Fibroblast of mammary gland (primary cell): ENCODE measurements around the gene CCDC92B.

Experiments
- DNase-seq: peaks from one replicate; pipeline ENCODE4 v3.0.0-alpha.2; 2010; ENCODE audit warnings: low read depth
- H3K4me3 ChIP-seq: 2 replicates; pipeline ENCODE4 v1.5.1; 2011; ENCODE audit warnings: low read depth, mild to moderate bottlenecking, low read length, moderate library complexity; ENCODE audit not compliant: control insufficient read depth
- TF ChIP-seq, protein P1 (sequence below): conservative IDR thresholded peaks from 2 replicates; pipeline ENCODE4 v1.5.1; 2011; ENCODE audit warnings: low read depth, low read length, inconsistent platforms; ENCODE audit not compliant: control insufficient read depth, insufficient read depth

CCDC92B gene

DNA sequence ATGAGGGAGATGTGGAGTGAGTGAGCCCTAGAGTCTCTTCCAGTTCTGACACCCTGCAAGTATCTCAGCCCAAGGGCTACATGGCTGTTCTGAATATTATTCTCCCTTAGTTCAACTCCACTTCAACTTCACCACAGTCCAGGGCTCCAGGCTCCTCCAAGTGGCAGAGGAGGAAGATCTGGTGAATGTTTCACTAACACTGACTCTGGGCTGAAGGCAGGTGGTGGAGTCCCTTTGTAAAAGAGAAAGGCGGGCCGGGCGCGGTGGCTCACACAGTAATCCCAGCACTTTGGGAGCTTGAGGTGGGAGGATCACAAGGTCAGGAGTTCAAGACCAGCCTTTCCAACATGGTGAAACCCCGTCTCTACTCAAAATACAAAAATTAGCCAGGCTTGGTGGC lies 13.6 kb downstream of the CCDC92B start:
- TF ChIP-seq, protein P1, sequence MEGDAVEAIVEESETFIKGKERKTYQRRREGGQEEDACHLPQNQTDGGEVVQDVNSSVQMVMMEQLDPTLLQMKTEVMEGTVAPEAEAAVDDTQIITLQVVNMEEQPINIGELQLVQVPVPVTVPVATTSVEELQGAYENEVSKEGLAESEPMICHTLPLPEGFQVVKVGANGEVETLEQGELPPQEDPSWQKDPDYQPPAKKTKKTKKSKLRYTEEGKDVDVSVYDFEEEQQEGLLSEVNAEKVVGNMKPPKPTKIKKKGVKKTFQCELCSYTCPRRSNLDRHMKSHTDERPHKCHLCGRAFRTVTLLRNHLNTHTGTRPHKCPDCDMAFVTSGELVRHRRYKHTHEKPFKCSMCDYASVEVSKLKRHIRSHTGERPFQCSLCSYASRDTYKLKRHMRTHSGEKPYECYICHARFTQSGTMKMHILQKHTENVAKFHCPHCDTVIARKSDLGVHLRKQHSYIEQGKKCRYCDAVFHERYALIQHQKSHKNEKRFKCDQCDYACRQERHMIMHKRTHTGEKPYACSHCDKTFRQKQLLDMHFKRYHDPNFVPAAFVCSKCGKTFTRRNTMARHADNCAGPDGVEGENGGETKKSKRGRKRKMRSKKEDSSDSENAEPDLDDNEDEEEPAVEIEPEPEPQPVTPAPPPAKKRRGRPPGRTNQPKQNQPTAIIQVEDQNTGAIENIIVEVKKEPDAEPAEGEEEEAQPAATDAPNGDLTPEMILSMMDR = no peak
- H3K4me3 ChIP-seq = no peak overlapping the region
- DNase-seq = no peak

DNA sequence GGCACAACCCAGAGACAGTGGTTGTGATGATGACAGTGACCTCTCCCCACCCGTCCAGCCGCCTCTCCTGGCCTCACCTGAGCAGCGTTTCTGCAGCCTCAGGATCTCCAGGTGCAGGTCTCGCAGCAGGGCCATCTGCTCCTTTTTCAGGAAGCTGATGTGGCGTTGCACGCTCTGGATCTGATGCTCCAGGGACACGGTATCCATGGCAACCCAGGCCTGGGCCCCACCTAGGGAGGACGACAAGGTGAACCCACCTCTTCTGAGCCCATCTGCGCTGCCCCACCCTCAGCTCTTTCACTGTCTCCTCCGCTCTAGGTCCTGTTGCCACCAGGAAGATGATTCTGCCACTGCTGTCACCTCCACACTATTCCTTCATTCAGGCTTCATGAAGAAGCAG lies 14.5 kb downstream of the CCDC92B start:
- H3K4me3 ChIP-seq = no peak overlapping the region
- TF ChIP-seq, protein P1 = no peak
- no peak for DNase-seq

DNA sequence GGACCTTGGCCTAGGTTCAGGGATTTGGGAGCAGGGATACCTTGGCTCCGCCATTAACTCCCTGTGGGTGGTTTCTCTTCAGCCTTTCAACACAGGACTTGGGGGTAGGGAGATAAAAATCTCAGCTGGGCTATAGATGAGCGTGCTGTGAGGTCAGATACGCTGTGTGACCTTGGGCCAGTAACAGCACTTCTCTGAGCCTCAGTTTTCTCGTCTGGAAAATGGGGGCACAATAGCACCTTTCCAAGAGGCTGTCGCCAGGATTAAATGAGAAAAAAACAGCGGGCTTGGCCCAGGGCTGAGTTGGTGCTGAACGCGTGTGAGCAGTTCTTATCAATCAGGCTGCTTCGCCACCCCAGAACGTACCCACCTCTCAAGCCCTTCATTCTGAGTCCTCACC lies 17.6 kb downstream of the CCDC92B start:
- DNase-seq = no peak
- H3K4me3 ChIP-seq = no peak overlapping the region
- TF ChIP-seq, protein P1 = no peak

DNA sequence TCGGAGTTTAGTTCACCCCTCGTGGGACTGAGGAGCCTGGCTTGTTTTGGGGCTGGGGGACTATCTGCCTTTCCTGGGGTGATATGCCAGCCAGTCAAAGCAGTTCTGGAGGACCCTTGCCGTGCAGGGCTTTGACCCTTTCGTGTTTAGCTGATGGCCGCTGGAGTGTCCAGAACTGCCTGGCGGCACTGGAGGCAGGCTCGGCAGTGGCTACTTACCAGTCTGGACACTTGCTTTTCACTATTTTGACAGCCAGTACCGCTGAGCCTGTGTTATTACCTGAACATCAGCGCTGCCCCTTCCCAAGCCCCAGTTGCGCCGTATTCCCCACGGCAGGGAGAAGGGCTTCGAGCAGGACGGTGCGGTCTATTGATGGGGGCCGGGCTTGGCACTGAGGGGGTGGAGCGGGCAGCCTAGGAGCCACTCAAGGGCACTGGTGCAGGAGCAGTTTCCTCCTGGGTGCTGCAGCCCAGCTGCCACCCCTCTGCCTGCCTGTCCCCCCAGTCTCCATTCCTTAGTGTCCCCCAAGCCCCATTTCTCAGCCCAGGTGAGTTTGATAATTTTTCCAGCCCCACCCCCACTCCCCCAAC lies 18.6 kb downstream of the CCDC92B start:
- no peak overlapping the region for H3K4me3 ChIP-seq
- TF ChIP-seq, protein P1 = no peak
- DNase-seq = no peak

DNA sequence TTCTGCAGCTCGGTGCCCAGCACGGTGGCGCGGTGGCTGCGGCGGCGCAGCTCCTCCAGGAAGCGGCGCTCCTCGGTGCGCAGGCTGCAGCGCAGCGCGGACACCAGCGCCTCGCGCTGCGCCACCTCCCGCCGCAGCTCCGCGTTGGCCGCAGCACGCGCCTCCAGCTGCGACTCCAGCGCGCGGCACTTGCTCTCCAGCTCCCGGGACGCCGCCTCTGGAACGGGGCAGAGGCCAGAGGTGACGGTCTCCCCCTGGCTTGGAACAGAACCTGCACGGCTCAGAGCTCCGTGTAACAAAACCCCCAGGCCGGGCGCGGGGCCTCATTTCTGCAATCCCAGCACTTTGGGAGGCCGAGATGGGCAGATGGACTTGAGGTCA lies 24.7 kb downstream of the CCDC92B start:
- no peak overlapping the region for H3K4me3 ChIP-seq
- TF ChIP-seq, protein P1 = no peak
- peak; percentile 37 for DNase-seq

DNA sequence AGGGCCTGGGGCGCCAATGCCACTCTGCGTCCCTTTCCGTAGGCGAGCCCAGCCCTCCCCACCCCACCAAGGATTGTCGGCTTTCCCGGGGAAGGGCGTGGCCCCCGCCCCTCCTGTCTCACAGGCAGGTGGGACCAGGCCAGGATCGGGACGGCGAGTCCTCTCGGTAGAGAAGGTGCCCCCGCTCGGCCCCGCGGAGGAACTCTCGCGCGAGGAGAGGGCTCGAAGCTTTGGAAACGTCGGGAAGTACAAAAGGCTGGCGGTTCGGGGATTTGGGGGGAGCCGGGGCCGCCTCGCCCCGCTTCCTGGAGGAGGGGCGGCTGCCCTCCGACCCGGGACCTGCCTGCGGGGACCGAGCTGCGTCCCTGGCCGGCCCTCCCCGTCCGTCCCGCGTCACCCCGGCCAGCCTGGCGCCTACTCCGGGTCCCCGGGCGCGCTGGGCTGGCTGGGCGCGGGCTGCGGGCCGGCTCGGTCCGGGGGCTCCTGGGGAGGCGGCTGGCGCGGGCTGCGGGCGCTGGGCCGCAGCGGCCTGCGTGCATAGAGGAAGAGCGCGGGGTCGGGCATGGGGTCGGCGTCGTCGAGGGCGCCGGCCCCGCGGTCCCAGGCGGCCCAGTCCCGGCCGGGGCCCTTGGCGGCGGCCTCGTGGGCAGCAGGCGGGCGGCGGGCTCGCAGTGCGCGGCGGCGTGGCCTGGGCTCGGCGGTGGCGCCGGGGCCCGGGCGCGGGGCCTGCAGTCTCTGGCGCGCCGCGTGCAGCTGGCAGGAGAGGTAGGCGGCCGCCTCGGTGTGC lies 25.3 kb downstream of the CCDC92B start:
- TF ChIP-seq, protein P1 = no peak
- DNase-seq = no peak
- no peak overlapping the region for H3K4me3 ChIP-seq
